Measurements from ENCODE around the gene TAF5L.

GRCh38 chr1:229674042-229674441, 48.1 kb upstream of the TAF5L start:
- TF ChIP-seq, protein P1, sequence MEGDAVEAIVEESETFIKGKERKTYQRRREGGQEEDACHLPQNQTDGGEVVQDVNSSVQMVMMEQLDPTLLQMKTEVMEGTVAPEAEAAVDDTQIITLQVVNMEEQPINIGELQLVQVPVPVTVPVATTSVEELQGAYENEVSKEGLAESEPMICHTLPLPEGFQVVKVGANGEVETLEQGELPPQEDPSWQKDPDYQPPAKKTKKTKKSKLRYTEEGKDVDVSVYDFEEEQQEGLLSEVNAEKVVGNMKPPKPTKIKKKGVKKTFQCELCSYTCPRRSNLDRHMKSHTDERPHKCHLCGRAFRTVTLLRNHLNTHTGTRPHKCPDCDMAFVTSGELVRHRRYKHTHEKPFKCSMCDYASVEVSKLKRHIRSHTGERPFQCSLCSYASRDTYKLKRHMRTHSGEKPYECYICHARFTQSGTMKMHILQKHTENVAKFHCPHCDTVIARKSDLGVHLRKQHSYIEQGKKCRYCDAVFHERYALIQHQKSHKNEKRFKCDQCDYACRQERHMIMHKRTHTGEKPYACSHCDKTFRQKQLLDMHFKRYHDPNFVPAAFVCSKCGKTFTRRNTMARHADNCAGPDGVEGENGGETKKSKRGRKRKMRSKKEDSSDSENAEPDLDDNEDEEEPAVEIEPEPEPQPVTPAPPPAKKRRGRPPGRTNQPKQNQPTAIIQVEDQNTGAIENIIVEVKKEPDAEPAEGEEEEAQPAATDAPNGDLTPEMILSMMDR (IDR thresholded peaks at IDR 0.05), result no peak
- TF ChIP-seq MAZ (IDR thresholded peaks at IDR 0.05; ENCODE audit: borderline replicate concordance, low read depth, low read length), result no peak
- no peak for TF ChIP-seq POLR2A (IDR thresholded peaks at IDR 0.05; ENCODE audit: low read length)
- TF ChIP-seq MAX (IDR thresholded peaks at IDR 0.05), result no peak
- TF ChIP-seq RFX5 (IDR thresholded peaks at IDR 0.05), result no peak
- TF ChIP-seq CHD4 (IDR thresholded peaks at IDR 0.05; ENCODE audit: borderline replicate concordance), result no peak
- TF ChIP-seq NR3C1 (IDR thresholded peaks at IDR 0.05), result no peak

All from A549 (cell line).